B cell (primary cell): ENCODE measurements around the gene CR2. TPM values are rescaled to one million over a fixed set of nuclear protein-coding genes. Genes with fewer than 3 reads are reported as not detected.

ENCODE experiments used
- ATAC-seq: fragments of 200-7000 bp; cut with Tn5 transposase; one replicate; pipeline ENCODE4 v1.10.0; 2021; ENCODE audit warnings: low read depth, mild to moderate bottlenecking, moderate number of reproducible peaks, moderate library complexity
- CTCF ChIA-PET: fragments of 350-600 bp; sonication (Branson Sonifier 250); formaldehyde crosslinking; loops from one replicate; lab custom pipeline; 2021; ENCODE audit warnings: antibody characterized with exemption, inconsistent platforms; lab: Charles Lee
- POLR2A ChIA-PET: fragments of 350-600 bp; sonication (Branson Sonifier 250); formaldehyde crosslinking; loops from one replicate; lab custom pipeline; 2021; ENCODE audit warnings: antibody characterized with exemption; lab: Charles Lee
- DNase-seq: peaks from one replicate; pipeline ENCODE4 v3.0.0; 2013
- H2AFZ ChIP-seq: 2 replicates; pipeline ENCODE4 v1.6.1; 2012; ENCODE audit warnings: mild to moderate bottlenecking, low read depth, low read length; ENCODE audit not compliant: insufficient read depth, poor library complexity, severe bottlenecking
- H3K27ac ChIP-seq, 2 donors: 1 replicate in 1 of 2; 2 replicates in 1 of 2; pipeline ENCODE4 v1.5.1; 2012 to 2013; ENCODE audit warnings: low read length in 2 of 2, mild to moderate bottlenecking in 2 of 2, moderate library complexity in 1 of 2
- H3K27me3 ChIP-seq, 4 experiments: fragments of 200-600 bp in 1 of 4; sonication (generic) in 1 of 4; replicated peaks in 1 of 4; 1 replicate in 2 of 4; 2 replicates in 2 of 4; pipeline versions ENCODE4 v1.6.1 to v1.7.0; 2013 to 2016; ENCODE audit warnings: low read length in 3 of 4, mild to moderate bottlenecking in 2 of 4, mixed read lengths in 1 of 4, moderate library complexity in 1 of 4; ENCODE audit not compliant: insufficient read depth in 4 of 4, control insufficient read depth in 3 of 4; ENCODE audit errors: control extremely low read depth in 1 of 4
- H3K36me3 ChIP-seq, 2 experiments: replicated peaks in 1 of 2; 1 replicate in 1 of 2; 2 replicates in 1 of 2; pipeline versions ENCODE4 v1.6.1 to v1.7.1; 2013; ENCODE audit warnings: low read length in 1 of 2; ENCODE audit not compliant: insufficient read depth in 2 of 2, control insufficient read depth in 1 of 2; ENCODE audit errors: control extremely low read depth in 1 of 2, extremely low read depth in 1 of 2
- H3K4me1 ChIP-seq, 2 donors: fragments of 200-600 bp in 1 of 2; sonication (generic) in 1 of 2; 1 replicate in 1 of 2; 2 replicates in 1 of 2; pipeline versions ENCODE4 v1.5.1 to v1.6.1; 2013 to 2017; ENCODE audit warnings: low read length in 2 of 2; ENCODE audit not compliant: control insufficient read depth in 2 of 2, insufficient read depth in 2 of 2
- H3K4me2 ChIP-seq: replicated peaks from 2 replicates; pipeline ENCODE3; 2012; ENCODE audit warnings: mild to moderate bottlenecking, low read depth, low read length; ENCODE audit not compliant: poor library complexity, severe bottlenecking
- H3K4me3 ChIP-seq, 5 experiments: fragments of 200-600 bp in 1 of 5; sonication (generic) in 1 of 5; 1 replicate in 3 of 5; 2 replicates in 2 of 5; pipeline versions ENCODE4 v1.5.1 to v1.7.0; 2011 to 2016; ENCODE audit warnings: low read length in 4 of 5, mild to moderate bottlenecking in 4 of 5, low read depth in 2 of 5, control low read depth in 1 of 5, moderate library complexity in 1 of 5; ENCODE audit not compliant: insufficient read depth in 1 of 5; ENCODE audit errors: control extremely low read depth in 1 of 5, extremely low read depth in 1 of 5
- H3K79me2 ChIP-seq: fragments of 200-600 bp; sonication (generic); one replicate; pipeline ENCODE4 v1.6.0; 2016; ENCODE audit warnings: low read length; ENCODE audit not compliant: control insufficient read depth, insufficient read depth
- H3K9ac ChIP-seq: fragments of 200-600 bp; sonication (generic); 2 replicates; pipeline ENCODE4 v1.6.1; 2017; ENCODE audit warnings: mild to moderate bottlenecking, low read length, moderate library complexity
- H3K9me3 ChIP-seq, 3 donors: one replicate each; pipeline versions ENCODE4 v1.6.1 to v1.7.1; 2013; ENCODE audit warnings: low read length in 2 of 3; ENCODE audit not compliant: control insufficient read depth in 2 of 3, insufficient read depth in 1 of 3; ENCODE audit errors: control extremely low read depth in 1 of 3
- H4K20me1 ChIP-seq: 2 replicates; pipeline ENCODE4 v1.6.0; 2012; ENCODE audit warnings: mild to moderate bottlenecking, low read length; ENCODE audit not compliant: insufficient read depth, control insufficient read depth, poor library complexity, severe bottlenecking
- H3K27ac Mint-ChIP-seq: one replicate; pipeline ENCODE4 v1.8.0; 2021; ENCODE audit warnings: mixed read lengths
- H3K27me3 Mint-ChIP-seq: one replicate; pipeline ENCODE4 v1.8.0; 2021; ENCODE audit warnings: mixed read lengths
- H3K4me1 Mint-ChIP-seq: one replicate; pipeline ENCODE4 v1.8.0; 2021; ENCODE audit warnings: mixed read lengths
- H3K4me3 Mint-ChIP-seq: one replicate; pipeline ENCODE4 v1.8.0; 2021; ENCODE audit warnings: mixed read lengths
- H3K9me3 Mint-ChIP-seq: one replicate; pipeline ENCODE4 v1.8.0; 2022; ENCODE audit warnings: mixed read lengths; ENCODE audit not compliant: insufficient read depth
- CTCF ChIP-seq: fragments of 200-600 bp; IDR thresholded peaks from one replicate; pipeline ENCODE4 v1.8.0; 2022; ENCODE audit warnings: antibody characterized with exemption, mild to moderate bottlenecking
- EZH2 ChIP-seq: IDR thresholded peaks from 2 replicates; pipeline ENCODE4 v1.6.1; 2012; ENCODE audit warnings: borderline replicate concordance, low read depth, mild to moderate bottlenecking, moderate library complexity, low read length; ENCODE audit not compliant: insufficient read depth, poor library complexity, severe bottlenecking
- WGBS: methylation state at CpG from one replicate; pipeline ENCODE4 v1.1.5; 2013; ENCODE audit warnings: missing lambda C conversion rate; ENCODE audit not compliant: insufficient coverage; 5-methylcytosine and 5-hydroxymethylcytosine counted together
- intact Hi-C: fragments of 100-400 bp; cut with micrococcal nuclease; formaldehyde crosslinking; loops from one replicate; pipeline ENCODE4 v1.10.0; 2022
- polyA plus RNA-seq: library from polyadenylated mRNA; depleted of rRNA; stranded (reverse); fragments of >200 nt; gene quantifications from 2 replicates; pipeline ENCODE4 v1.2.3, GENCODE V29; 2012
- total RNA-seq, 2 donors: library from RNA; stranded (reverse); fragments of 120-200 nt in 1 of 2; gene quantifications; 1 replicate in 1 of 2; 2 replicates in 1 of 2; pipeline versions ENCODE4 v1.2.3 to v1.2.4, GENCODE V29; 2013 to 2022

CR2 gene
- total and polyA plus RNA-seq, 2 donors (not counting 1 experiment from before 2014, with no cell fraction given) = 26.0 to 30.5 TPM

GRCh38 chr1:207504438-207504837 lies 50.3 kb downstream of the CR2 start:
- CTCF ChIA-PET = no interaction called here
- Histone ChIP-seq H3K4me1 (peaks cover 0 to 4% of the 10 kb centered on the region in 2 donors), H3K4me2 (no peak overlapping the region), H3K27me3 (no peaks in the 10 kb centered on the region), H3K36me3 (peaks cover 11 to 39% of the 10 kb centered on the region in 2 experiments), H4K20me1 (peaks cover 11% of the 10 kb centered on the region), H2AFZ (no peak overlapping the region), H3K9me3 (no peaks in the 10 kb centered on the region), H3K9ac (no peak overlapping the region), H3K27ac (no peak overlapping the region), H3K4me3 (no peak overlapping the region), H3K79me2 (peaks cover 53% of the 10 kb centered on the region)
- Mint-ChIP-seq H3K9me3 (no peaks in the 10 kb centered on the region), H3K4me1 (peaks cover 7% of the 10 kb centered on the region), H3K4me3 (no peak overlapping the region), H3K27ac (no peak overlapping the region), H3K27me3 (no peaks in the 10 kb centered on the region)
- intact Hi-C loops = no loop called here
- no peak for TF ChIP-seq CTCF
- TF ChIP-seq EZH2 = no peak
- POLR2A ChIA-PET = no interaction called here
- DNase-seq (no peak), ATAC-seq (no peak)

GRCh38 chr1:207510444-207510843 lies 56.3 kb downstream of the CR2 start:
- TF ChIP-seq EZH2 = no peak
- POLR2A ChIA-PET = no interaction called here
- H3K4me2 ChIP-seq = no peak overlapping the region
- Mint-ChIP-seq H3K4me3 (no peak overlapping the region), H3K27ac (peak overlapping the region; percentile 21), H3K9me3 (no peaks in the 10 kb centered on the region), H3K27me3 (no peaks in the 10 kb centered on the region), H3K4me1 (no peaks in the 10 kb centered on the region)
- no peaks in the 10 kb centered on the region for H4K20me1 ChIP-seq
- H3K9me3 ChIP-seq = no peaks in the 10 kb centered on the region
- no peak overlapping the region for H3K4me3 ChIP-seq
- peaks cover 21 to 61% of the 10 kb centered on the region in 2 experiments for H3K36me3 ChIP-seq
- H3K9ac ChIP-seq = no peak overlapping the region
- H3K27ac ChIP-seq = no peak overlapping the region
- intact Hi-C loops = no loop called here
- WGBS = no CpG with 5 or more reads among the region's 1 CpG
- CTCF ChIA-PET = no interaction called here
- peaks cover 3% of the 10 kb centered on the region for H3K79me2 ChIP-seq
- no peaks in the 10 kb centered on the region for H3K4me1 ChIP-seq
- H3K27me3 ChIP-seq = no peaks in the 10 kb centered on the region
- ATAC-seq = no peak
- DNase-seq = no peak
- no peak overlapping the region for H2AFZ ChIP-seq
